Breast epithelium (tissue), 4 donors: ENCODE results near the gene MRPL21. TPM values are rescaled to one million over a fixed set of nuclear protein-coding genes. Genes with fewer than 3 reads are reported as not detected.
"Not testable (repeated sequence)": the region's sequence is repeated elsewhere in the genome, so short reads cannot be mapped to it uniquely, and the experiment has no call there.

Experiments
- DNase-seq, 2 donors: peaks; one replicate each; pipeline ENCODE4 v3.0.0-alpha.2; 2019; ENCODE audit warnings: low spot score in 2 of 2
- H3K27ac ChIP-seq, 2 donors: fragments of 200-600 bp; sonication (generic) in 1 of 2; one replicate each; pipeline ENCODE4 v1.5.1; 2016 to 2019; ENCODE audit warnings: mild to moderate bottlenecking in 1 of 2
- H3K27me3 ChIP-seq, 2 donors: fragments of 200-600 bp; sonication (generic) in 1 of 2; one replicate each; pipeline versions ENCODE4 v1.5.1 to v1.6.0; 2017 to 2019; ENCODE audit warnings: control low read depth in 1 of 2, mild to moderate bottlenecking in 1 of 2
- H3K36me3 ChIP-seq: fragments of 200-600 bp; one replicate; pipeline ENCODE4 v1.5.1; 2019
- H3K4me1 ChIP-seq, 2 donors: fragments of 200-600 bp; sonication (generic); one replicate each; pipeline ENCODE4 v1.5.1; 2016 to 2019; ENCODE audit warnings: control low read depth in 1 of 2
- H3K4me3 ChIP-seq, 3 donors: fragments of 200-600 bp; sonication (generic); 1 replicate in 2 of 3; 2 replicates in 1 of 3; pipeline ENCODE4 v1.5.1; 2016 to 2019; ENCODE audit warnings: mild to moderate bottlenecking in 3 of 3, moderate library complexity in 2 of 3
- H3K9me3 ChIP-seq, 2 donors: fragments of 200-600 bp; sonication (generic) in 1 of 2; one replicate each; pipeline ENCODE4 v1.5.1; 2016 to 2019; ENCODE audit warnings: control low read depth in 1 of 2
- CTCF ChIP-seq, 3 donors: fragments of 450-650 bp; IDR thresholded peaks; one replicate each; pipeline ENCODE4 v1.5.1; 2016 to 2017; ENCODE audit warnings: antibody characterized with exemption in 3 of 3, mild to moderate bottlenecking in 3 of 3, moderate library complexity in 3 of 3
- POLR2A ChIP-seq: fragments of 450-650 bp; IDR thresholded peaks from one replicate; pipeline ENCODE4 v1.6.1; 2016; ENCODE audit warnings: antibody characterized with exemption, mild to moderate bottlenecking, moderate library complexity
- POLR2AphosphoS5 ChIP-seq, 3 donors: sonication (generic); formaldehyde crosslinking; IDR thresholded peaks; one replicate each; pipeline ENCODE4 v1.6.1; 2017; ENCODE audit warnings: antibody characterized with exemption in 3 of 3
- intact Hi-C: fragments of 100-400 bp; cut with DNase I; formaldehyde crosslinking; loops from one replicate; pipeline ENCODE4 v1.15.1; 2023; ENCODE audit warnings: low total_unique reads
- total RNA-seq, 3 donors: library from RNA; depleted of rRNA; stranded (reverse); fragments of >200 nt; gene quantifications; one replicate each; pipeline ENCODE4 v1.1.0, GENCODE V29; 2016

Gene MRPL21
- total RNA-seq, 3 donors from 2014 or later = 44.3 to 89.1 (median 51.7) TPM

DNA sequence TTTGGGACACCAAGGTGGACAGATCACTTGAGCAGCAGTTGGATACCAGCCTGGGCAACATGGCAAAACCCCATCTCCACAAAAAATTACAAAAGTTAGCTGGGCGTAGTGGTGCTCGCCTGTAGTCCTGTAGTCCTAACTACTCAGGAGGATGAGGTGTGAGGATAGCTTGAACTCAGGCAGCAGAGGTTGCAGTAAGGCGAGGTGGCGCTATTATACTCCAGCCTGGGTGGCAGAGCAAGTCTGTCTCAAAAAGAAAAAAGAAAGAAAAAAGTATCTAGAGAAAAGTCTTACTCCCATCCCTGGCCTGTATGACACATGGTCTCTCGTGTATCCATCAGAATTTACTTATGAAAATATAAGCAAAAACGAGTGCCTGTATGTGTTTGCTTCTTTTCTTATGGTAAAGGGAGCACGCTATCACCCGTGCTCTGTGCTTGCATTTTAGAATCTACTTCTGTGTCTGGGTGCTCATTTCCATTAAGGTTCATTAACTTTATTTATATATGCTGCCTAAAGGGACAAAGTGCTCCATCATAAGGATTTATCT lies 46.5 kb downstream of the MRPL21 start:
- no peaks in the 10 kb centered on the region for H3K9me3 ChIP-seq
- DNase-seq = no peak
- peaks cover 4 to 5% of the 10 kb centered on the region in 2 donors for H3K4me1 ChIP-seq
- no peaks in the 10 kb centered on the region for H3K36me3 ChIP-seq
- no peak overlapping the region for H3K4me3 ChIP-seq
- intact Hi-C loops = no loop called here
- no peak for TF ChIP-seq POLR2A
- no peak for TF ChIP-seq CTCF (IDR thresholded peaks at IDR 0.05)
- TF ChIP-seq POLR2AphosphoS5 (IDR thresholded peaks at IDR 0.05) = no peak
- H3K27ac ChIP-seq = peak overlapping the region; percentile 4 to 61
- peaks cover 5 to 14% of the 10 kb centered on the region in 2 donors for H3K27me3 ChIP-seq

GRCh38 chr11:68856425-68857030 lies 47.1 kb downstream of the MRPL21 start:
- H3K9me3 ChIP-seq, H3K36me3 ChIP-seq, intact Hi-C loops, DNase-seq, H3K4me1 ChIP-seq, H3K4me3 ChIP-seq: not testable (repeated sequence)
- Histone ChIP-seq H3K27ac (peak overlapping the region; percentile 4 to 58), H3K27me3 (peaks cover 5 to 14% of the 10 kb centered on the region in 2 donors)

DNA sequence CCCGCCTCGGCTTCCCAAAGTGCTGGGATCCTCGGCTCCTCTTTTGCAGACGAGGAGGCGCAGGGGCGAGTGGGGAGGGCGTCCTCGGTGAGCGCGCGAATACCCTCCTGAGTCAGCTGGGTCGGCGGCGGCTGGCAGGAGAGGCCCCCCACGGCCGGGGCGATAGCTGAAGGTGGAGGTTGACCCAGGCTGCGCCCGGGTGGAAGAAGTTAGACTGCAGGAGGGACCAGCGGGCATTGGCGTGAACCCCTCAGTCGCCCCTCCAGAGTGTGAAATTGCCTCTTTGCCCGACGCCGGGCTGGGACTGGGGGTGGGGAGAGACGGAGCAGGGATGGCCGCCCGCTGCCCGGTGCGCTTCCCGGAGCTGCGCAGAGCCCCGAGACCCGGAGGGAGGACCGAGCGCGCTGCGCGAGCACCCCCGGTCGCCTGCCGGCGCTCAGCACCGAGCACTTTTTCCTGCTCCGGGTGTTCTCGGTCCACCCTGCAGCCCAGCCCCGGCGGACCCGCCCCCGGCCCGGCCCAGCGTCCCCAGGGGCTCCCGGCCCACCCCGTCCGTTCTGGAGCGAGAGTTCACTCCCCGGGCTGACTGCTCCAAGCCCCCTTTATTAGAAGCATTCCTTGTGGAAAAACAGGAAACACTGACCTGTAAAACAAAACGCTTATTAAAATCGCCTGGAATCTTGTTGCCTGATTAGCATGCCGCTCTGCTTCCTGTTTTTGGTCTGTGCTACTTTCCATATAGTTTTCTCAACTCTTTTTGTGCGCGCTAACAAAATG lies 48.2 kb downstream of the MRPL21 start:
- peak overlapping the region; percentile 42 to 64 for H3K27ac ChIP-seq
- no peaks in the 10 kb centered on the region for H3K36me3 ChIP-seq
- peaks cover 4 to 5% of the 10 kb centered on the region in 2 donors for H3K4me1 ChIP-seq
- intact Hi-C loops = no loop called here
- TF ChIP-seq CTCF (IDR thresholded peaks at IDR 0.05) (peak in 1 of 3 donors; percentile 11), POLR2AphosphoS5 (IDR thresholded peaks at IDR 0.05) (no peak)
- H3K9me3 ChIP-seq = no peaks in the 10 kb centered on the region
- no peak for DNase-seq
- H3K4me3 ChIP-seq = peak overlapping the region; percentile 51 to 72 (median 56)
- peaks cover 5 to 14% of the 10 kb centered on the region in 2 donors for H3K27me3 ChIP-seq

DNA sequence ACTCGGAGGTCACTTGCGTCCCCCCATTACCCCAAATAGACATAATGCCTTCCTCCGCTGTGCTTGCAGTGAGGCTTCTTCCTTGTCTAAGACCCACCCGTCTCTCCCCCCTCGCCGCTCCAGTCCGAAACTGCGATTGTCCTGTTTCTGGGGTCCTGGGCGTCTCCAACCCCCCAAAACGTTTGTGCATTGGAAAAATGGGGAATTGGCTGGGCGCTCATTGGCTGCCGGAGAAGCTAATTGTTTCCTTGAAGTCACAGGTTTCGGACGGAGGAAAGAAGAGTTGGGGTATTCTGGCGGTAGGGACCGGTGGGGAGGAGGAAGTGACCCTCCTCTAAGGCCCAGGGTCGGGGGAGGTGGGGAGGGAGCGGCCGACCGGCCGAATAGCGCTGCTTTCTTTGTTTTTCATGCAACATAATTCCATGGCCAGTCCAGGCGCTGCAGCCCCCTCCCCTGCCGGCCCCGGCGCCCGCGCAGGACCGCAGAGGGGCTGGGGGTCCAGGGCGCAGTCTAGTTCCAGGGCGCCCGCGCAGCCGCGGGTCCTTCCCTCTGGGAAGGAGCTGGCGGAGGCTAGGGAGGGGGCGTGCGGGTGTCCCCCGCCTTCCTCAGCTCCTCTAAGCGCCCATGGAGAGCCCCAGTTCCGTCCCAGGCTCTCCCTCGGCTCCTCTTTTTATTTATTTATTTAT lies 49.2 kb downstream of the MRPL21 start:
- TF ChIP-seq POLR2AphosphoS5 (IDR thresholded peaks at IDR 0.05) (no peak), POLR2A (no peak), CTCF (IDR thresholded peaks at IDR 0.05) (no peak)
- peaks cover 4 to 5% of the 10 kb centered on the region in 2 donors for H3K4me1 ChIP-seq
- no peaks in the 10 kb centered on the region for H3K36me3 ChIP-seq
- intact Hi-C loops = no loop called here
- peaks cover 5 to 14% of the 10 kb centered on the region in 2 donors for H3K27me3 ChIP-seq
- DNase-seq = no peak
- H3K9me3 ChIP-seq = no peaks in the 10 kb centered on the region
- peak overlapping the region; percentile 51 to 72 (median 56) for H3K4me3 ChIP-seq
- no peak overlapping the region for H3K27ac ChIP-seq

- TF ChIP-seq CTCF (IDR thresholded peaks at IDR 0.05) (no peak), POLR2AphosphoS5 (IDR thresholded peaks at IDR 0.05) (no peak), POLR2A (no peak)
- no peaks in the 10 kb centered on the region for H3K36me3 ChIP-seq
- no peak for DNase-seq
- H3K4me3 ChIP-seq = no peak overlapping the region
- no peak overlapping the region for H3K27ac ChIP-seq
- peaks cover 5 to 14% of the 10 kb centered on the region in 2 donors for H3K27me3 ChIP-seq
- no peaks in the 10 kb centered on the region for H3K9me3 ChIP-seq
- intact Hi-C loops = no loop called here
- H3K4me1 ChIP-seq = peaks cover 4 to 5% of the 10 kb centered on the region in 2 donors
These were observed 51.0 kb downstream of the MRPL21 start for GRCh38 chr11:68852628-68853027.
